Caco-2 (cell line): Measurements from ENCODE around the gene RND3. TPM values are rescaled to one million over a fixed set of nuclear protein-coding genes. Genes with fewer than 3 reads are reported as not detected.

Experiments used
- BruUV-seq: library from RNA; stranded (reverse); fragments of 400-500 nt; replicated peaks from 2 replicates; lab custom pipeline; 2021; lab: Mats Ljungman, UMichigan
- CTCF ChIA-PET: fragments of 300-600 bp; sonication (Branson Sonifier 250); formaldehyde crosslinking; loops from one replicate; lab custom pipeline; 2022; ENCODE audit warnings: antibody characterized with exemption; lab: Charles Lee
- POLR2A ChIA-PET: fragments of 300-600 bp; sonication (Branson Sonifier 250); formaldehyde crosslinking; loops from one replicate; lab custom pipeline; 2022; ENCODE audit warnings: antibody characterized with exemption; lab: Charles Lee
- DNase-seq, 2 experiments: peaks; one replicate each; pipeline versions ENCODE4 v3.0.0 to v3.0.0-alpha.2; 2020 to 2022
- H3K27me3 ChIP-seq: replicated peaks from 2 replicates; pipeline ENCODE4 v1.6.0; 2011; ENCODE audit warnings: low read length; ENCODE audit not compliant: control insufficient read depth, insufficient read depth
- H3K36me3 ChIP-seq: 2 replicates; pipeline ENCODE4 v1.5.1; 2011; ENCODE audit warnings: low read length; ENCODE audit not compliant: control insufficient read depth, insufficient read depth
- H3K4me1 ChIP-seq: fragments of 250-450 bp; sonication (Bioruptor Pico); 2 replicates; pipeline ENCODE4 v1.5.1; 2020; ENCODE audit warnings: mild to moderate bottlenecking
- H3K4me3 ChIP-seq: 2 replicates; pipeline ENCODE4 v1.5.1; 2011; ENCODE audit warnings: low read depth, mild to moderate bottlenecking, control low read depth, low read length
- H3K9me3 ChIP-seq: fragments of 250-450 bp; sonication (Bioruptor Pico); 2 replicates; pipeline ENCODE4 v1.5.1; 2020; ENCODE audit warnings: mild to moderate bottlenecking, moderate library complexity
- H3K27ac Mint-ChIP-seq: one replicate; pipeline ENCODE4 v1.8.0; 2022; ENCODE audit warnings: mixed read lengths; ENCODE audit not compliant: unreplicated experiment
- H3K27me3 Mint-ChIP-seq: one replicate; pipeline ENCODE4 v1.8.0; 2022; ENCODE audit warnings: mixed read lengths; ENCODE audit not compliant: insufficient read depth, unreplicated experiment
- H3K36me3 Mint-ChIP-seq: one replicate; pipeline ENCODE4 v1.8.0; 2022; ENCODE audit warnings: mild to moderate bottlenecking, mixed read lengths; ENCODE audit not compliant: insufficient read depth, unreplicated experiment
- H3K4me1 Mint-ChIP-seq: one replicate; pipeline ENCODE4 v1.8.0; 2022; ENCODE audit warnings: low read depth, mixed read lengths; ENCODE audit not compliant: unreplicated experiment
- H3K4me3 Mint-ChIP-seq: one replicate; pipeline ENCODE4 v1.8.0; 2022; ENCODE audit warnings: mild to moderate bottlenecking, moderate library complexity, mixed read lengths; ENCODE audit not compliant: unreplicated experiment
- H3K9me3 Mint-ChIP-seq: one replicate; pipeline ENCODE4 v1.8.0; 2022; ENCODE audit warnings: mixed read lengths; ENCODE audit not compliant: unreplicated experiment
- CTCF ChIP-seq, 2 experiments: fragments of 200-600 bp in 1 of 2; IDR thresholded peaks; 1 replicate in 1 of 2; 2 replicates in 1 of 2; pipeline versions ENCODE4 v1.5.1 to v1.8.0; 2011 to 2022; ENCODE audit warnings: antibody characterized with exemption in 1 of 2, control low read depth in 1 of 2, inconsistent platforms in 1 of 2, low read depth in 1 of 2, low read length in 1 of 2, mild to moderate bottlenecking in 1 of 2, moderate library complexity in 1 of 2; ENCODE audit not compliant: insufficient read depth in 1 of 2, severe bottlenecking in 1 of 2, unreplicated experiment in 1 of 2
- intact Hi-C: fragments of 100-400 bp; cut with micrococcal nuclease; formaldehyde crosslinking; loops from one replicate; pipeline ENCODE4 v1.10.0; 2022; ENCODE audit not compliant: unreplicated experiment
- total RNA-seq: library from RNA; stranded (reverse); gene quantifications from 2 replicates; pipeline ENCODE4 v1.2.3, GENCODE V29; 2022

Gene RND3
- total RNA-seq, 1 experiment from 2014 or later = 75.0 TPM

GRCh38 chr2:150427298-150427697 lies 60.2 kb downstream of the RND3 start:
- DNase-seq = no peak
- no peaks in the 10 kb centered on the region for H3K9me3 Mint-ChIP-seq
- H3K9me3 ChIP-seq = no peaks in the 10 kb centered on the region
- no peak overlapping the region for H3K4me3 Mint-ChIP-seq
- H3K4me3 ChIP-seq = no peak overlapping the region
- TF ChIP-seq CTCF (IDR thresholded peaks at IDR 0.05; ENCODE audit: insufficient read depth in 1 of 2, low read depth in 1 of 2, low read length in 1 of 2, severe bottlenecking in 1 of 2, unreplicated experiment in 1 of 2) = no peak
- POLR2A ChIA-PET = no interaction called here
- H3K36me3 Mint-ChIP-seq = no peaks in the 10 kb centered on the region
- no peaks in the 10 kb centered on the region for H3K27me3 ChIP-seq
- no peaks in the 10 kb centered on the region for H3K36me3 ChIP-seq
- H3K4me1 Mint-ChIP-seq = no peaks in the 10 kb centered on the region
- H3K27ac Mint-ChIP-seq = no peak overlapping the region
- no peaks in the 10 kb centered on the region for H3K4me1 ChIP-seq
- no peaks in the 10 kb centered on the region for H3K27me3 Mint-ChIP-seq
- no TSS peak for BruUV-seq
- CTCF ChIA-PET = no interaction called here
- intact Hi-C loops = no loop called here

GRCh38 chr2:150426724-150427123 lies 60.7 kb downstream of the RND3 start:
- H3K27ac Mint-ChIP-seq = no peak overlapping the region
- no peaks in the 10 kb centered on the region for H3K4me1 Mint-ChIP-seq
- no TSS peak for BruUV-seq
- no peaks in the 10 kb centered on the region for H3K27me3 Mint-ChIP-seq
- Histone ChIP-seq H3K4me3 (no peak overlapping the region), H3K4me1 (no peaks in the 10 kb centered on the region), H3K9me3 (no peaks in the 10 kb centered on the region), H3K36me3 (no peaks in the 10 kb centered on the region), H3K27me3 (no peaks in the 10 kb centered on the region)
- CTCF ChIA-PET = no interaction called here
- DNase-seq = no peak
- H3K36me3 Mint-ChIP-seq = no peaks in the 10 kb centered on the region
- no peak overlapping the region for H3K4me3 Mint-ChIP-seq
- POLR2A ChIA-PET = no interaction called here
- no peaks in the 10 kb centered on the region for H3K9me3 Mint-ChIP-seq
- TF ChIP-seq CTCF (IDR thresholded peaks at IDR 0.05; ENCODE audit: insufficient read depth in 1 of 2, low read depth in 1 of 2, low read length in 1 of 2, severe bottlenecking in 1 of 2, unreplicated experiment in 1 of 2) = no peak
- intact Hi-C loops = no loop called here

DNA sequence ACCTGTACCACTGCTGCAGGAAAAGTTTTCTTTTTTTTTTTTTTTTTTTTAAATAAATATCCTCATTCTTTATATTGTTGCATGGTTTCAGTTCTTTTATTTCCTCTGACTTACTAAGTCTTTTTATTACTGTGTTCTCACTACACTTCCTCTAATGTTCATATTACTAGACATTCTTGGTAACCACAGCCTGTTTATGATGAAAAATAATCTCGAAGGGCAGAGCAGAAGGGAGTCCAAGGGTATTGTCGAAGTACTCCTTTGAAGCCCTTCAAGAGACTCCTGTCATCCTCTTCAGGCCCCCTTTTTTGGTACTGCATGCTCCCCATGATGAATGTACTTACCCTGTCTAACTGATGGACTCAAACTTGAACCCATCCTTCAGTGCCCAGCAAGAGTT lies 61.2 kb downstream of the RND3 start:
- Mint-ChIP-seq H3K9me3 (no peaks in the 10 kb centered on the region), H3K4me1 (peaks cover under 1% of the 10 kb centered on the region), H3K36me3 (no peaks in the 10 kb centered on the region), H3K4me3 (no peak overlapping the region), H3K27ac (no peak overlapping the region), H3K27me3 (no peaks in the 10 kb centered on the region)
- ChIA-PET CTCF (no interaction called here), POLR2A (no interaction called here)
- no TSS peak for BruUV-seq
- intact Hi-C loops = no loop called here
- Histone ChIP-seq H3K27me3 (no peaks in the 10 kb centered on the region), H3K4me3 (no peak overlapping the region), H3K36me3 (no peaks in the 10 kb centered on the region), H3K4me1 (peaks cover under 1% of the 10 kb centered on the region; the same call in 1 of the 2 replicates), H3K9me3 (no peaks in the 10 kb centered on the region)
- no peak for TF ChIP-seq CTCF (IDR thresholded peaks at IDR 0.05; ENCODE audit: insufficient read depth in 1 of 2, low read depth in 1 of 2, low read length in 1 of 2, severe bottlenecking in 1 of 2, unreplicated experiment in 1 of 2)
- DNase-seq = no peak
